ENCODE results near the gene DOLPP1.

Gene DOLPP1

DNA sequence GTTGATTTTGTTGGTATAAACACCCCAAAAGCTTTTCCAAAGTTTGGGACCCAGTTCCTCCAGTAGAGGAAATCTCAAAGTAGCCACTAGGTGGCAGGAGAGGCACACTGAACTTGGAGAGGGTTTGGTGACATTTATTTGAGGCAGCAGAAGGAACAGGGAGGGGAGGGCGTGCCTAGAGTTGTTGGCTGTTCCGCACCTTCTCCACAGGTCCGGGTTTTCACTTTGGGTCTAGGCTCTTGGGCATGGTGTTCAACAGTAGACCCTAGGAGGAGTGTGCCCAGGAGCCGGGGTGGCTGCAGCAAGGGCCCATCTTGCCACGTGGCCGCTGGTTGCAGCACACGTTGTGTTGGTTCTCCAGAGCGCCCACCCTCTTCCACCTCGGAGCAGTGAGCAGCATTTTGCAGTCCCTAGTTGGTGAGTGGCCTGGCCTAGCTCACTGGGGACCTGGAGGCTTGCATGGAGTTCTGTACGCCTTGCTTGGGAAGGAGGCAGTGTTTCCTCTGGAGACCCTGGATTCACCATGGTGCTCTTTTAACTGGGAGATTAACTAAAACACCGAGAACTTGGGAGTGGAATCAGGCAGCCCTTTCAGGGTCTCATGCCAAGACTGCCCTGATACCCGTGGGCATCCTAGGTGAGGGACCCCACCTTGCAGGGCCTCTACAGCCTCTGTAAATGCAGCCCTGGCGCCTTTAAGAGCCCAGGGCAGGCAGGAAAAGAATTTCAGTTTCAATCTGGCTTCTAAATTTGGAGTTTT, 58.5 kb downstream of the DOLPP1 start:
- ATAC-seq (peak; percentile 47), DNase-seq (peak; percentile 79)

DNA sequence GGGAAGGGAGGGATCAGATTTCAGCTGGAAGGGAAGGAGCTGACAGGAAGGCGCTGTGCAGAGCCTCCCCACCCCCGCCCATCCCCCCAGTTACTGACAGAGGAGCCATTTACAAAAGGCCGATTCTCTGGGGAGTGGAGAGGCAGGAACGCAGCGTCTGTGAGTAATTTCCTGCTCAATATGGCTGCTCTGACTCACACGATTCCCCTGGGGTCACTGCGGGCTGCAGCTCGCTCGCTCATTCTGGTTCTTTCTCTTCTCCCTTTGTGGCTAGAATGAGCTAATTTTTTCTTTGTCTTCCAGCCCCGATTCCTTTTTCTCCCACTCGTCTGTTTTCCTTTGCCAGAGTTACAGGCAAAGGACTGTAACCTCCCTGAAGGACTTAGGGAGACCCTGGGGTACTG, 59.1 kb downstream of the DOLPP1 start:
- DNase-seq (peak; percentile 83), ATAC-seq (peak; percentile 88)

Measured in stimulated activated naive CD8-positive, alpha-beta T cell treated with anti-CD3 and anti-CD28 coated beads, Interleukin-15, Interleukin-2, amounts not matched to agents 100 U/mL and 50 U/mL, for 24 hours (primary cell).